HG03175 (cell line): ENCODE data around the gene KRT76.

Source experiments
- ATAC-seq: cut with Tn5 transposase; IDR thresholded peaks from one replicate; pipeline ENCODE4 v1.9.1; 2021; ENCODE audit warnings: mild to moderate bottlenecking, moderate library complexity; ENCODE audit not compliant: unreplicated experiment

Gene KRT76

DNA sequence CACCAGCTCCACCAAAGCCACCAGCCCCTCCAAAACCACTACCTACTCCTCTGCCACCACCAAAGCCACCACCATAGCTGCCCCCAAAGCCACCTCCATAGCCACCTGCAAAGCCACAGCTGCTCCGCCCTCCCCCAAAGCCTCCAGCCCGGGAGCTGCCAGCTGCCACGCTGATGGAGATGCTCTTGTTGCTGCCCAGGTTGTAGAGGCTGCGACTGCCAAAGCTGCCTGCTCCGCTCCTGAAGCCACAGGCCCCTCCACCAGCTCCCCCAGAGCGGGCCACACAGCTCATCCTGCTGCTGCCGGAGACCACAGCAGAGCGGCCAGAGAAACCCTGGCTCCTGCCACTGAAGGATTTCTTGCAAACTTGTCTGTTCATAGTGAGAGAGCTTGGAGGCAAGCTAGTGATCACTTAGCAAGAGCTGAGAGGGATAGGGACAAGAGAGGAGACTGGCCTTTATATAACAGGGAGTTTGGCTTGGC is at the start of gene KRT76:
TSS of gene KRT76 (minus strand) at position 433 of the 483 bp plus-strand sequence. CDS start at position 379, 54 bp downstream.
- ATAC-seq, result no peak

DNA sequence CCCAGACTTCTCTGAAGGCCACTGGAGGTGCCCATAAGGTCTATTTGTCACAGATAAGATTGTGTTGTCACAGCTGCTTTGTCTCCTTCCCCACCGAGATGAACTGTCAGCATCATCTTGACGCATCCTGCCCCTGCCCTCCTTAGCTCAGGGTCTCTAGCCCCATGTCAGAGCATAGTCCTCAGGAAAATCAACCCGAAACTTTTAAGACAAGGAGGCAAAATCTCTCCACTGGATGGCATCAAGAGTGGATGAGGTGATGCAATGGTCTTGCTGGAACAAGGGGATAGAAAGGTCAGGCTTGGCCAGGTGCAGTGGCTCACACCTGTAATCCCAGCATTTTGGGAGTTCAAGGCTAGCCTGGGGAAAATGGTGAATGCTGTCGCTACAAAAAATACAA is 48.8 kb upstream of the KRT76 start:
- no peak for ATAC-seq

DNA sequence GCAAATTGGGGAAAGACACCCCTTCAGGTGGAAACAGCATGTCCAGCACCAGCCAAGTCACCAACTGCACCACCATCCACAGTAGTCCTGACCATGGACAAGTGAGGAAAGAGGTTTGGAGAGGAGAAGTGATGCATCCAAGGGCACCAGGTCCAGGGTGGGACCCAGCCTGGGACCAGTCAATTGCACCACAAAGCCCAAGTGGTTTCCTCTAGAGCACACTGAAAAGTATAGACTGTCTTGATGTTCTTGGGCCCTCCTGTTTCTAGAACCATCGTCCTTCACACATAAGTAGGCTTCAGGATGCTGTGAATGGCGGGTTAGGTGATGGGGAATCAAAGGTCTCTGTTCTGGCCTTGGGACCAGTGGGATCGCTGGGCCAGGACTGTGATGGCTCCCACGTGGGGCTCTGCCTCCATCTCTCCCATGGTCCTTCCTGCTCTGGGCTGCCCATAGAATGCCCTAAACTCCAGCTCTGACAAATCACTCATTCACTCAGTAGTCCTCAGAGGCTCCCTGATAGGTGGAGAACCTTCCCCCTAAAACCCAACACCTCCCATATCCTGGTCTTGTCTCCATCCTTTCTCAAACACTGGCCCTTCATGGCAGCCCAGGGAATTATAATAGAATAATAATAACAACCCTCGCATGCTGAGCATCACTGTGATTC is 47.7 kb upstream of the KRT76 start:
- ATAC-seq, result no peak

DNA sequence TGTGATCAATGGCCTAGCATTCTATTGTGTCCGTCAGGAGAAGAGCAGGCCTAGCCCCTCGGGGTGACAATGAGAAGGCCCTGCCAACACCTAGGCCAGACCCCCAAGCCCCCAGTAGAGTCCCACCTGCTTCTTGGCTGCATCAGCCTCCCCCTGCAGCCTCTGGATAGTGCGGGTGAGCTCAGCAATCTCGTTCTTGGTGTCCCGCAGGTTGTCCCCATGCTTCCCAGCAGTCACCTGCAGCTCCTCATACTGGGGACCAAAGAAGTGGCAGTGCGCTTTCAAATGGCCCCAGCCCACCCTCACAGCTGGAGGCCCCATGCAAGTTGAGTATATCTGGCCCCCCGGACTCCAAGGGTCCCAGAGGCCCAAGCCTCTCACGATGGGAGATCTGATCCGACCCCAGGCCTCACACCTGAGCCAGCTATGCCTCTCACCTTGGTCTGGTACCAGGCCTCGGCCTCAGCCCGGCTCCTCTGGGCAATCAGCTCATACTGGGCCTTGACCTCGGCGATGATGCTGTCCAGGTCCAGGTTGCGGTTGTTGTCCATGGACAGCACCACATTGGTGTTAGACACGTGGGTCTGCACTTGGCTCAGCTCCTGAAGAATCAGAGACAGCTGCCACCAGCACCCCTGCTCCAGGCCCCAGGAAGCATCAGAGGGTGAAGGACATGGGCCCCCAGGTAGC is 46.8 kb upstream of the KRT76 start:
- no peak for ATAC-seq

DNA sequence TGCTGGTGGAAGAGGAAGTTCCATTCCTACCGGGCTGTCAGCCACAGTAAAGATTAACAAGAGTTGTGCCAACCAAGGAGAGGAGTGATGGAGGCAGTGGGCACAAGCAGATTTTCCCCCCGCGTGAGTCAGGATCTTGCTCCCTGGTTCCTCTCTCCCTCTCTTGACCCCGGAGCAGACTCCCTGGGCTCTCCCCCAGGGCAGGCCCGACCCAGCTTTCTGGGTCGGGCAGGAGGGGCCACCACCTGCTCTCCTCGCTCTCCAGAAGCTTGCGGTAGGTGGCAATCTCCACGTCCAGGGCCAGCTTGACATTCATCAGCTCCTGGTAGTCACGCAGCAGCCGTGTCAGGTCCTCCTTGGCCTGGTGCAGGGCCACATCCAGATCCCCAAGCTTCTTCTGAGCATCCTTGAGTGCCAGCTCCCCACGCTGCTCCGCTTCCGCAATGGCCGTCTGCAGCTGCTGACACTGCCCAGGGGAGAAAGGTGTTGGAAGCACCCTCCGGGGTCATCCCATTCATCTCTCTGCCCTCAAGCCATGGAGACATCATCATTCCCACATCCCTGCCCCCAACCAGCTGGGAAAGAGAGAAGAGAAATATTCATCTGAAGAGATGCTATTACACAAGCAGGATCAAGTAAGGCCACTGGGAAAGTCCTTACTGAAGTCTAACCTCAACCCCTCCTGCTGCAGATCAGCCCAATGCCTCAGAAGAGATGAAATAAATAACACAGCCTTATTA is 45.8 kb upstream of the KRT76 start:
- no peak for ATAC-seq

DNA sequence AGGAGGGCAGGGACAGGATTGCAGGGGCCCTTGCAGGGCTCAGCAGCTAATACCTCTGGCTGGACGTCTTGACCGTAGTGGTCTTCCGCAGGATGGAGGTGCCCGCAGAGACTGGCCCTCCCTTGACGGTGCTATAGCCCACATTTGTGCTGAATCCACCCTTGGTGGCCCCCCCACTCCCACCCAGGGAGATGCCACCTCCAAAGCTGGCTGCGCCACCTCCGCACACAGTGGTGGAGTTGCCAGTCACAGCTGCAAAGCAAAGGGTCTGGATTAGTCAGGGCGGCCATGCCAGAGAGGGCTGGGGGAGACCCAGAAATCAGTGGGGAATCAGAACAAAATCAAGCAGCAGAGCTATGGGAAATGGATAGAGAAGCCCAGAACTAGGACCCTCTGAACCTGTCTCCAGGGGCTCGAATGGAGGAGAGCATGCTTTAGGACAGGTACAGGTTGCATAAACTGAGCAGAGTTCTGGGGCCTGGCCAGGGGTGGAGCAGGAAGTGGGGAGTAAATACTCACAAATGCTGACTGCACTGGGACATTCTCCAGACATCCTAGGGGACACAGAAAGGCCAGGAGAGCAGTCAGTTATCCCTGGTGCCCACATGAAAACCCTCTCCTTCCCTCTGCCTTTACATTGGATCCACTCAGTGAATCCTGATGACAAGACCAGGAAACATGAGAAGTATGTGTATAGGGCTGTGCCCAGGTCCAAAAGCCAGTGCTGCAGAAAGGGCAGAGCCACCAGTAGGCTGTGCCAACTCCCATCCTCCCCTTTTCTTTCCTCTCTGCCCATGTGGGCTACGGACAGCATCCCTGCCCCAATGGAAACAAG is 44.9 kb upstream of the KRT76 start:
- ATAC-seq, result no peak

DNA sequence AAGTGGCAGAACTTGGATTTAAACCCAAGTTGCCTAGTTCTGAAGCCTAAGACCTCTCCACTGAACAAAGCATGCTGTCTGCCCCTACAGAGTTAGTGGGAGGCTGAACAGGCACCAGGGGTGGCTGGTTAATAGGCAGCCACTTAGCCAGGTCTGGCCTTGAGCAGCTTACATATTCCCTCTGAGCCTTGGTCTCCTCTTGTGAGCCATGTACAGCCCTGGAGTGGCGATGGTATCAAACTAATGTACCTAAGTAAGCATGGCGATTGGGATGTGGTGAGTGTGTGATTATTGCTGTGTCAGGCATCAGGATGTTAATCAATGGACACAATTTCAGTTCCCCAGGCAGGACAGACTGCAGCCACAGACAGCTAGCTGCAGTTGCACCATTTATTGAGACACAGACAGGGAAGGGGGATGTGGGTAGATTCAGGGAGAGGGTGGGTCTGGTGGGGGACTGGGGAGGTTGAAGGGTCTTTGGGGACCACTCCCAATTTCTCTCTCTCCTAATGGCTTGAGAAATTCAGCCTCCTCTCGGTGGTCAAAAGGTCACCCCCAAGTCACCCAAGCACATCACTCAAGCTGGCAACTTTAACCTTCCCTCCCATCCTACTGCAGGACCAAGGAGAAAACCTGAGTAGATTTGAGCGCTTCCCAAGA is 44.1 kb upstream of the KRT76 start:
- ATAC-seq, result no peak

DNA sequence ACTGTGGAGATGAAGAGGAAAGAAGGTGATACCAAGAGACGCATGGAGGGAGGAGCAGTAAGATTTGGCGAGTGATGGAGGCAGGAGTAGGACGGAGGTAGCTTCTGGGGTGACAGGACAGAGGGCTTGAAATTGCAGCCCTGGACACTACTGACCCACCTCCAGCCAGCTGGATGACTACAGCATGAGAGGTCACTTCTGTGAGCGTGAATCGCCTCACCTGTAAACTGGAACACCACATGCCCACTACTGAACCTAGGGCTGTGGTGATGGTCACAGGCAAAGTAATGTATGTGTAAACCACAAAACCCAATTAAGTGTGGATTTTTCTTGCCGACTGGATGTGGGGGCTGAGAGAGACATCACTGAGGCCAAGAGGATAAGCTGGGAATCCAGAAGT is 43.4 kb upstream of the KRT76 start:
- ATAC-seq, result no peak

DNA sequence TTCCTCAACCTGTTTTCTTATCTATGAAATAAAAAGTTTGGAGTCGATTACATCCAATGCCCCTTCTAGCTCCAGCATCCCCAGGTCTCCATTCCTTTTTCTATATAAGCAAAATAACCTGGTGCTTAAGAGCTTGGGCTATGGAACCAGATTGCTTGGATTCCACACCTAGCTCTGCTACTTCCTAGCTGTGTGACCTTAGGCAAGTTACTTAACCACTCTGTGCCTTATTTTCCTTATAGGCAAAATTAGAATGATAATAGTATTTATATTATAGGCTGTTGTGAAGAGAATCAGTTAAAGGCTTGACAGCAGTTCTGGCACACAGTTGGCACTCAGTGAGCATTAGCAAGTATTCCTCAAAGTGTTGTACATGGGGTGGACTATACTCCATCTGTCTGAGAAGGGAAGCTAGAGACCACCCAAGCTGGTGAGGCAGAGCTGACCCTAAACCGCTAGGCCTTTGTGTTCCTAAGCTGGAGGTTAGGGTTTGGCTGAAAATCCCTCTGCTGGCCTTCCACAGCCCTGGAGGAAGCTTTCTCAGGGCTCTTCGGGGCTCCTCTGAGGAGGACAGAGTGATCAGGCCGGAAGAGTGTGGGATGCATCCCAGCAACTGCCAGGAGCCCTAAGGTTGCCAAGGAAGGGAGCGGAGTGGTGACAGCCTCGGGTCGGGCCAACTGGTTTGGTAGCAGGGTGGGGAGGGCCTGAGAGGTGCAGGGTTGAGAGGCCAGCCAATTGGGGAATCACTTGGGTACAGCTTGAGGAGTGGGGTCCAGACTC is 42.8 kb upstream of the KRT76 start:
- no peak for ATAC-seq

DNA sequence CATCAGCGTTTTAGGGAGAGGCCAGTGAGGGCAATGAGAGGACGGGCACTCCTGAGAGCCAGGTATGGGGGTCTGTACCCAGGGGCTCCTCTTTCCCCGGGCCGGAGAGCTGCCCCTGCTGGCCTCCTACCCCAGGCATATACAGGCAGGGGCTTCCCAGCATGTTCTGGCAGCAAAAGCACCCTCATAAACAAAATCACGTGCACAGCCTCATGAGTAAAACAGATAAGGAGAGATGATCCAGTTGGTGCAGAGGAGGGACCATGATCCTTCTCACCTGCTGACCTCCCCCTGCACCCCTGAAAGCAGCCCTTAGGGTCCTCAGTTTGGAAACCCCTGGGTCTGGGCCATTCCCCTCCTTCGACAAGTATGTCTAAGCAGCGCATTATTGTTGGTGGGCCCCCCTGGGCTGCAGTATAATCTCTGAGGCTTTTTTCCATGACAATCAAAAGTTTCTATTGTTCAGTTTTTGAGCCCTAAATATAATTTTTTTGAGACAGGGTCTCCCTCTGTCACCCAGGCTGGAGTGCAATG is 41.8 kb upstream of the KRT76 start:
- ATAC-seq, result no peak

DNA sequence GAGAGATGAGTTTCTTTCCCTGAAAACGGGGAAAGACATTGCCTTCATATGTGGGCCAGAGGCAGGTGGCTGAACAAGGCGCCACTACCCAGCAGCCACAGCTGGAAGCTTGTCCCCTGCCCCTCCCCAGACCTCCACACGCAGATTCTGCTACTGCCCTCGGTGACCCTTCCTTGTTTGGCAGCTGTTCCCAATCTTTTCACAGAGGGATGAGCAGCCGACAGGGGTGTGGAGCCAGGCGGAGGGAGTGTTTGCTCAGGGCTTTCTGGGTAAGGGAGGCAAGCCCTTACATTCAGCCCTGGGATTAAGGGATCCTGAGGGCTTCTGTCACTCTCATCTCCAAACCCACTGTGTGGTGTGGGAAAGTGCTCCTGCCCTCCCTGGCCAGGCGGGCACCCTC is 41.2 kb upstream of the KRT76 start:
- ATAC-seq, result no peak

DNA sequence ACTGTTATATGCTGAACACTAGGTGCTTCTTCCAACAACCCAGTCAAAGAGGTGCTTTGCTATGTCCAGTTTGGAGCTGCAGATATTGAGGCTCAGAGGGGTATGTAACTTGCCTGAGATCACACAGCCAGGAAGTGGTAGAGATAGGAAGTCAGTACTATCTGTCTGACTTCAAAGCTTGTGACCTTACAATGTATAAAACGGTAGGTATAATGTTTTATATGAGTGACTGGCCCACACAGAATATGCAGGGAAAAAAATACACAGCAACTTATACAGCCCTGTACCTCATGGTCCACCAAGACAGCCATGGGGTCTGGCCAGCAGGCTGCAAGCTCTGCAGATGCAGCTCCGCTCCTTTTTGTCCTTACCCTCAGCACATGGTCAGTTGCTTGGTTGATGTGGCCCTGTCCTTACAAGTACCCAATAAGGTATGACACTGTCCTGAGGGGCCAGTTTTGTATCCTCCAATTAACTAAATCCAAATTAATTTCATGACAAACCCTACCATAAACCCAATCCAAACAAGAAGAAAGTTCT is 40.6 kb upstream of the KRT76 start:
- no peak for ATAC-seq

DNA sequence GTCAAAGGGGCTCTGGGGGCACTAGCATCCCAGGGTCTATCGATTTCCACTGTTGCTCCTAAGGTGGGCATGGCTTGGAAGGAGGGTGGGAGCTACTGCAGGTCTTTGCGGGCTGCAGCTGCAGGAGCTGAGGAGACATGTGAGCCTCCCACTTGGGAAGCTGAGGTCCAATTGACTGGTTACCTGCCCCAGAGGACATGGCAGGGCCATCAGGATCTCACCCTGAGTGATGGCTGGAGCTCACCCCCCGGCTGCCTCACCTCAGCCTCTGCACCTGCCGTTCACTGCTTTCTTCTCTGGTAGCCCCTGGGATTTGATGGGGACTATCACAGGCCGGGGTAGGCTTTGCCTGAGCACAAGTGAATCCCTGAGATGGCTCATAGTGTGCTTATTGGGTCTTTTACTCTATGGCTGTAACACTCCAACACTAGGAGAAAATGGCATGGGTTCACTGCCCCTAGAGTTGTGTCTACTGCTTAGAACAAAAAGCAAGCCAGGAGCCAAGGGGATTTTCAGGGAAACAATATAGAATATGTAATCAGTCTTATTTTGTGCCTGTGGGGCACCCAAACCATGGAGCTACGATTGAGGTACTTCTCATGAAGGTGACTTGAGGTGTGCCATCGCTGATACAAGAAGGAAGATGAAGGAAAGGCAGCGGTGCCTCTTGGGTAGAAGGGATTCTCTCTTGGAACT is 40.0 kb upstream of the KRT76 start:
- no peak for ATAC-seq

DNA sequence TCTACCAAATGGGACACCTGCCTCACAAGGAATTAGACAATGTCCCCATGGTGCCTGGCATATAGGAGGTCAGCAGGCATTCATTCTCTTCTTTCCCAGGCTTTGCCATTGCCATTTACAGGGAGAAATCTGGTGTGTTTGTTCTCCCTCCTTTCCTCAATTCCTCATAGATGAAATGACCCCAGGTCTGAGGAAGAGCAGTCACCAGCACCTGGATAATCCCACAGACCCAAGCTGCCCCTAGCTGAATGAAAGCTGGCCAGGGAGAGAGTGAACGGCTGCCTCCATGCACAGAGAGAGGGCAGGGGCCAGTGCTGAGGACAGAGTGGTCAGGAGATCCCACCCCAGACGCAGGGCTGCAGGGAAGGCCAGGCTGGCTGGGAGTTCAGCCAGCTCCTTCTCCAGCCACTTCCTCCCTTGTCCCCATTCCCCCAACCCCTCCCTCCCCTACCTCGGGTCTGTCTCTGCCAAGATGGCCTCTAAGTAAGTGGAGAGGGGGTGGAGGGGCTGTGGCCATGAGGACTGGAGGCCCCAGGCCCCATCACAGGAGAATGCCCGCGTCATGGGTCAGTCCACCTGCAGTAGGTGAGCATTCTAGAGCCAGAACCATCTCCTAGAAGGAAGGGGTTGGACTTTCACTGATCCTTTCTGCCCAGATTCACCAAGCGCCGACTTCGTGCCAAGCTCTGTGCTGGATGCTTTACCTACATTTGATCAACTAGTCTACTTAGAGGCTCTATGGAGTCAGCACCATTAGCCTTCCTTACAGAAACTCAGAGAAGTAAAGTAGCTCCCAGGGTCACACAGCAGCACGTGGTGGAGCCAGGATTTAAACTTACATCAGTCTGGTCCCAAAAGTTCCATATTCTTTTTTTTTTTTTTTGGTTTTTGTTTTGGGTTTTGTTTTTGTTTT is 38.8 kb upstream of the KRT76 start:
- ATAC-seq, result no peak

DNA sequence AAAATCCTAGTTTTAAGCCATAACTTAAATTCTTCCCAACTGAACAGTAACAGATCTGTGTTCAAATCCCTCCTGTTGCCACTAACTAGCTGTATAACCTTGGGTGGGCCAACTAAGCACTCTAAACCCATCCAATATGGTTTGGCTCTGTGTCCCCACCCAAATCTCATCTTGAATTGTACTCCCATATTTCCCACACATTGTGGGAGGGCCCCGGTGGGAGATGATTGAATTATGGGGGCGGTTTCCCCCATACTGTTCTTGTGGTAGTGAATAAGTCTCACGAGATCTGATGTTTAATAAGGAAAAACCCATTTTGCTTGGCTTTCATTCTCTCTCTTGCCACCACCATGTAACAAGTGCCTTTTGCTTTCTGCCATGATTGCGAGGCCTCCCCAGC is 38.0 kb upstream of the KRT76 start:
- ATAC-seq, result no peak

DNA sequence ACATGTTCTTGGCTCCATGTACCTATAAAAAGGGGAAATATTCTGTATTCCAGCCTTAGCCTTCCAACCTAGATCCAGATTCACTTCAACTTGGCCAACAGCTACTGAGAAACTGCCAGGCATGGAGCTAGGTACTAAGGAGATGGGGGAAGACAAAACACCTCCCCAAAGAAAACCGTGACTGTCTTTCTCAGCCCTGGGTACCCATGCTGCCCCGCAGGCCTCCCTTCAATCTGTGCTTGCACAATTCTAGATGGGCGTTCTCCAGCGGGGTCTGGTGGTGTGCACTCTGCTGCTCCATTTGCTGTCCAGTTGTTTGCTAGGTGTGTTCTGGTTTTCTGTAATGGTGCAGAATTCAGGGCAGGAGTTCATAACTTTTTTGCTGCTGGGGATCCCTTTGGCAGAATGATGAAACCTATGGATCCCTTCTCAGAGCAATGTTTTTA is 37.6 kb upstream of the KRT76 start:
- no peak for ATAC-seq

DNA sequence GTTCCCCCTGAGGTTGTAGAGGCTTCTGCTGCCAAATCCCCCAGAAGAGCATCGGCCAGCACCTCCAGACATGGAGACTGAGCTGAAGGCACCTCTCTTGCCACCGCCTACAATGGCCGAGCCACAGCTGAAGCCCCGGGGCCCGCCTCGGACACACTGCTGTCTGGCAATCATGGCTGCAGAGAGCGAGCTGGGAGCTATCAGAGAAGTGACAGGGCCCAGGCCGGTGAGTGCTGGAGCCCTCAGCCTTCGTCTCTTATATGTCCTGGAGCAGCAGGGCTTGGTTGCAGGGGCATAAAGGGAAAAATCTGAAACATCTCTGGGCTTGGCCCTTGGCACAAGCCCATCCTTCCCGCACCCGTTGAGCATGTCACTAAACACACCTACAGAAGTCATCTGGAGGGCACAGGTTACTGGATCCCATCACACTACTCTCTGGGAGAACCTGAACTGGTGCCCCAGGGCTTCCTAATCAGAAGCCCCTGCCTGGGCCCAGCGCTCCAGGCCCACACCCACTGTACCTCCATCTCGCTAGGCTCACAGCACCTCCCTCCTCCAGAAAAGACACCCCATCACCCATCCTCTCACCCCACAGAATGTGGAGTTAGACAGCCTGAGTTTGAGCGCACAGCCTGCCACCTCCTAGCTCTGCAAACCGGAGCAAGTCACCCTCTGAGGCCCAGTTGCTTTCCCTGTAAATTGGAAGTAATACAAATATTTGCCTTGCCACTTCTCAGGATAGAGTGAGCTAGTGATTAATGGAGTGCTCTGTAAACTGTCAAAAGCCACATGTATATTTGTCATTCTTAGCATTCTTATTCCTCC is 37.0 kb upstream of the KRT76 start, which contains the start of gene KRT4:
TSS of gene KRT4 (minus strand) at position 232 of the 825 bp plus-strand sequence. CDS start at position 174, 58 bp downstream.
- no peak for ATAC-seq
